ENCODE measurements around the gene C20orf204. TPM values are rescaled to one million over a fixed set of nuclear protein-coding genes. Genes with fewer than 3 reads are reported as not detected.

The C20orf204 gene
- total RNA-seq, 2 donors from 2014 or later = 0.52 to 3.0 TPM

DNA sequence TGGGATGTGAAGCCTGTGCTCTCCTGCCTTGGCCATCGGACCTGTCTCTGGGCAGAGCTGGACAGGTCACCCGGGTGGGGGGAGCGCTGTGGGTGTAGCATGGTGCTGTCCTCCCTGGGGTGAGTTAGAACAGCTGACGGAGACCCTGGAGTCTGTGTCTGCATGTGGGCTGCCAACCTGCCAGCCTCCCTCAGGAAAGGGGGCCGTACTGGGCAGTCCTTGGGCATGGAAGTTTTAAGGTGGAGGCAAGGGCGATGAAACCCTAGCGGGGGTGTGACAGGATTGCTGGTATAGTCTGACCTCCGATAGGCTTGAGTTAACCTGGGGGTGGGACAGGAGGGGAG, 11.0 kb downstream of the C20orf204 start:
- Histone ChIP-seq H3K36me3 (replicated peaks in 1 of 2; ENCODE audit: insufficient read depth in 1 of 2, low read depth in 2 of 2) (no peaks in the 10 kb centered on the region), H3K27ac (no peak overlapping the region), H3K4me3 (no peak overlapping the region), H3K4me1 (peaks cover 19% of the 10 kb centered on the region), H3K9me3 (no peaks in the 10 kb centered on the region), H3K27me3 (peaks cover 0 to 16% of the 10 kb centered on the region in 2 donors)
- ATAC-seq (no peak), DNase-seq (no peak)
- 62 to 77% methylated on average over 8 of the region's 8 CpGs for WGBS, 2 donors
- intact Hi-C loops (cut with DNase I) = no loop called here
- no peak for TF ChIP-seq POLR2A (IDR thresholded peaks at IDR 0.05)
- TF ChIP-seq, protein P1, sequence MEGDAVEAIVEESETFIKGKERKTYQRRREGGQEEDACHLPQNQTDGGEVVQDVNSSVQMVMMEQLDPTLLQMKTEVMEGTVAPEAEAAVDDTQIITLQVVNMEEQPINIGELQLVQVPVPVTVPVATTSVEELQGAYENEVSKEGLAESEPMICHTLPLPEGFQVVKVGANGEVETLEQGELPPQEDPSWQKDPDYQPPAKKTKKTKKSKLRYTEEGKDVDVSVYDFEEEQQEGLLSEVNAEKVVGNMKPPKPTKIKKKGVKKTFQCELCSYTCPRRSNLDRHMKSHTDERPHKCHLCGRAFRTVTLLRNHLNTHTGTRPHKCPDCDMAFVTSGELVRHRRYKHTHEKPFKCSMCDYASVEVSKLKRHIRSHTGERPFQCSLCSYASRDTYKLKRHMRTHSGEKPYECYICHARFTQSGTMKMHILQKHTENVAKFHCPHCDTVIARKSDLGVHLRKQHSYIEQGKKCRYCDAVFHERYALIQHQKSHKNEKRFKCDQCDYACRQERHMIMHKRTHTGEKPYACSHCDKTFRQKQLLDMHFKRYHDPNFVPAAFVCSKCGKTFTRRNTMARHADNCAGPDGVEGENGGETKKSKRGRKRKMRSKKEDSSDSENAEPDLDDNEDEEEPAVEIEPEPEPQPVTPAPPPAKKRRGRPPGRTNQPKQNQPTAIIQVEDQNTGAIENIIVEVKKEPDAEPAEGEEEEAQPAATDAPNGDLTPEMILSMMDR (IDR thresholded peaks at IDR 0.05) = no peak

DNA sequence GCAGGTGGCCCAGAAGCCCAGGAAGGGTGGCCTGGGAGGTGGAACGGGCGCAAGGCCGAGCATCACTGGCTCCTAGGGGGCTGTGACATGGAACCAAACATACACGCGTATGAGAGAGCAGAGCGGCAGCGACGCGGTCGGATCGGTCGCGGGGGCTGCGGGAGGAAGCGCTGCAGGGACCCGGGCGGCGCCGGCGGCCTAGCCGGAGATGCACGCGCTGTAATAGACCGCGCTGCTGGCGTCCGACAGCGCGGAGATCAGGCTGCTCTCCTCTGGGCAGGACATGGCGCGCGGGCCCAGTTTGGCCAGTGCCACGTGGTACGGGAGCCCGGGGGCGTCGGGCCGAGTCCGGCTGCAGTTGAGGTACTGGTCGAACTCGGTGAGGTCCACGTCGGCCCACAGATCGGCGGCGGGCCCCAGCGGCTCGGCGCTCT, 12.0 kb downstream of the C20orf204 start:
- DNase-seq = no peak
- Histone ChIP-seq H3K9me3 (no peaks in the 10 kb centered on the region), H3K27me3 (peaks cover 0 to 12% of the 10 kb centered on the region in 2 donors), H3K4me1 (peaks cover 14% of the 10 kb centered on the region), H3K27ac (no peak overlapping the region), H3K36me3 (replicated peaks in 1 of 2; ENCODE audit: insufficient read depth in 1 of 2, low read depth in 2 of 2) (no peaks in the 10 kb centered on the region), H3K4me3 (no peak overlapping the region)
- WGBS, 2 donors = 6 to 10% methylated on average over 15 to 49 of the region's 49 CpGs
- no peak for ATAC-seq
- TF ChIP-seq, protein P1 (IDR thresholded peaks at IDR 0.05) = no peak
- no peak for TF ChIP-seq POLR2A (IDR thresholded peaks at IDR 0.05)
- intact Hi-C loops (cut with DNase I) = no loop called here

DNA sequence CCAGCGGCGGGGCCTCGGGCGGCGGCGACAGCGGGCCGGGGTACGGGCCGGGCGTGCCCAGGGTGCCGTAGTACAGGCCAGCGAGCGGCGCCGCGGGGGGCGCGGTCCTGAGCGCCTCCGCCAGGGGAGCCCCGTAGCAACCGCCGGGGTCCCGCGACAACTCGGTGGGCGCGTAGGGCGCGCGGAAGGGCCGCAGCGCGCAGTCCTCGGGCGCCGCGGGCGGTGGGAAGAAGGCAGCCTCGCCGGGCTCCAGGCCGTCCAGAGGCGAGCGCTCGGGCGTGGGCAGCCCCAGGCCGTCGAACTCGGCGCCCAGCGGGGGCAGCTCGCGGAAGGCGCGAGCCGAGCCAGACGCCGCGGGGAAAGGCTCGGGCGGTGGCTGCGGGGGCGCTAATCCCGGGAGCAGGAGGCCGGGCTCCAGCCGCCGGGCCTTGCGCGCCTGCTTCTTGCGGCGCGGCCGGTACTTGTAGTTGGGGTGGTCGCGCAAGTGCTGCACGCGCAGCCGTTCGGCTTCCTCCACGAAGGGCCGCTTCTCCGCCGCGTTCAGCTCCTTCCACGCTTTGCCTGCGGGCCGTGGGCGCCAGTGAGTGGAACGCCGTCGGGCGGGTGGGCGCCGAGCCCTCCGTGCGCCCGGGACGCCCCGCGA, 12.5 kb downstream of the C20orf204 start:
- H3K27ac ChIP-seq = no peak overlapping the region
- DNase-seq (no peak), ATAC-seq (no peak)
- no peaks in the 10 kb centered on the region for H3K36me3 ChIP-seq (replicated peaks in 1 of 2; ENCODE audit: insufficient read depth in 1 of 2, low read depth in 2 of 2)
- TF ChIP-seq, protein P1 (IDR thresholded peaks at IDR 0.05) = no peak
- TF ChIP-seq POLR2A (IDR thresholded peaks at IDR 0.05) = no peak
- intact Hi-C loops (cut with DNase I) = no loop called here
- H3K4me3 ChIP-seq = no peak overlapping the region
- no peaks in the 10 kb centered on the region for H3K9me3 ChIP-seq
- WGBS, 2 donors = 8% methylated on average over 87 of the region's 101 CpGs; no CpG with 5 or more reads in 1 of the 2 donors
- peaks cover 14% of the 10 kb centered on the region for H3K4me1 ChIP-seq
- peaks cover 0 to 12% of the 10 kb centered on the region in 2 donors for H3K27me3 ChIP-seq

DNA sequence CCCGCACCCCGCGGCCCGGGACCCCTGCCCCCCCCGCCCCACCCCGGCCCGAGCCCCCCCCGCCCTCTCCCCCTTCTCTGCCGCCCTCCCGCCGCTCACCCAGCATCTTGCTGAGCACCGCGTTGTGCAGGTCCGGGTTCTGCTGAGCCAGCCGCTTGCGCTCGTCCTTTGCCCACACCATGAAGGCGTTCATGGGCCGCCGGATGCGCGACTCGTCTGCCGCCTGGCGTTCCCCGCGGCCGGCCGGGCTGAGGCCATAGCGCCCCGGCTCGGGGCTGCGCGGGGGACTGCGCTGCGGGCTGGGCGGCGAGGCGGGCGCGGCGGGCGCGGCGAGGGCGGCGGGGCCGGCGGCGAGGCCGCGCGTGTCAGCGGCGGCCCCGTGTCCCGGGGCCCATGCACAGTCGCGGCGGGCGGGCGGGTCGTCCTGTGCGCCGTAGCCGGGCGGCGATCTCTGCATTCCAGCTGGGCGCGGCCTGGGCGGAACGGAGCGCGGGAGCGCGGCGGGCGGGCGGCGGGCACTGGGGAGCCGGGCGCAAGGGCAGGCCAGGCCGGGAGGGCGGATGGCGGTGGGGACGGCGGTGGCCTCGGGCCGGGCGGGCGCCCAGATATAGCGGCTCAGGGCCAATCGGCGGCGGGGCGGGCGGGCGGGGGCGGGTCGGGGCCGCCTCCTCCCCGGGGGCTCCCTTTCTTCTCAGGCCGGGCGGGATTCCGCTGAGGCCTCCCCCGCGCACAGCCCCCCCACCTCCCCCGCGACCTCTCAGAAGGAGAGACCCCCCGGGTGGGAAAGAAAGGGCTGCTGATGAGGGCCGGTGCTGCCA, 13.3 kb downstream of the C20orf204 start, which contains the start of gene SOX18:
Gene SOX18, minus strand, starts transcription at position 580 of the 818 bp plus-strand sequence. Its CDS starts 123 bp downstream, at position 457.
- H3K36me3 ChIP-seq (replicated peaks in 1 of 2; ENCODE audit: insufficient read depth in 1 of 2, low read depth in 2 of 2) = no peaks in the 10 kb centered on the region
- no peak within 1 kb of the TSS for H3K4me3 ChIP-seq
- H3K4me1 ChIP-seq = peaks cover 14% of the 10 kb centered on the region
- peaks cover 0 to 12% of the 10 kb centered on the region in 2 donors for H3K27me3 ChIP-seq
- intact Hi-C loops (cut with DNase I) = no loop called here
- 1% methylated on average over 104 of the region's 111 CpGs; no CpG with 5 or more reads in 1 of the 2 donors for WGBS, 2 donors
- peak within 1 kb of the TSS in 2 of 4 donors; percentile 31 to 53 for H3K27ac ChIP-seq
- ATAC-seq = no peak
- DNase-seq = no peak
- H3K9me3 ChIP-seq = no peaks in the 10 kb centered on the region
- TF ChIP-seq POLR2A (IDR thresholded peaks at IDR 0.05) = no peak
- TF ChIP-seq, protein P1 (IDR thresholded peaks at IDR 0.05) = no peak
